H1 (cell line): Measurements from ENCODE around the gene PTMS. TPM values are rescaled to one million over a fixed set of nuclear protein-coding genes. Genes with fewer than 3 reads are reported as not detected.

Experiments used
- CTCF ChIA-PET: fragments of 300-600 bp; sonication (Branson Sonifier 250); formaldehyde crosslinking; loops from one replicate; lab custom pipeline; 2021; ENCODE audit not compliant: partially characterized antibody; lab: Charles Lee
- POLR2A ChIA-PET: fragments of 300-600 bp; sonication (Branson Sonifier 250); formaldehyde crosslinking; loops from one replicate; lab custom pipeline; 2021; ENCODE audit warnings: inconsistent platforms; ENCODE audit not compliant: partially characterized antibody; lab: Charles Lee
- DNase-seq, 2 experiments: peaks; one replicate each; pipeline versions ENCODE4 v3.0.0 to v3.0.0-alpha.2; 2010 to 2022; ENCODE audit warnings: low spot score in 2 of 2, low read depth in 1 of 2, mixed read lengths in 1 of 2
- FAIRE-seq: peaks from 2 replicates; lab custom pipeline; 2011; peaks lifted over from hg19 to GRCh38; lab: Jason Lieb, UNC
- H2AFZ ChIP-seq: 2 replicates; pipeline ENCODE4 v1.8.1; 2012; ENCODE audit warnings: low read length, inconsistent platforms
- H2AK5ac ChIP-seq: 2 replicates; pipeline ENCODE4 v1.6.1; 2013; ENCODE audit warnings: low read depth, low read length
- H2BK120ac ChIP-seq: replicated peaks from 2 replicates; pipeline ENCODE3; 2013; ENCODE audit warnings: low read depth, low read length, inconsistent platforms
- H2BK12ac ChIP-seq: 2 replicates; pipeline ENCODE4 v1.6.1; 2013; ENCODE audit warnings: low read depth, low read length
- H2BK15ac ChIP-seq: 2 replicates; pipeline ENCODE4 v1.6.1; 2013; ENCODE audit warnings: low read length
- H2BK20ac ChIP-seq: 2 replicates; pipeline ENCODE4 v1.6.1; 2013; ENCODE audit warnings: low read length
- H2BK5ac ChIP-seq: 2 replicates; pipeline ENCODE4 v1.6.1; 2013; ENCODE audit warnings: low read depth, low read length
- H3K14ac ChIP-seq: 2 replicates; pipeline ENCODE4 v1.6.1; 2013; ENCODE audit warnings: inconsistent platforms; ENCODE audit not compliant: insufficient read length
- H3K18ac ChIP-seq: 2 replicates; pipeline ENCODE4 v1.6.1; 2013; ENCODE audit warnings: low read length; ENCODE audit errors: extremely low read depth
- H3K23ac ChIP-seq: 2 replicates; pipeline ENCODE4 v1.6.1; 2013; ENCODE audit warnings: inconsistent platforms; ENCODE audit not compliant: insufficient read length
- H3K23me2 ChIP-seq: 2 replicates; pipeline ENCODE4 v1.6.1; 2013; ENCODE audit warnings: low read depth, low read length
- H3K27ac ChIP-seq: 2 replicates; pipeline ENCODE4 v1.6.1; 2011; ENCODE audit warnings: low read depth, low read length, inconsistent platforms
- H3K27me3 ChIP-seq, 4 experiments: replicated peaks in 1 of 4; 1 replicate in 1 of 4; 2 replicates in 3 of 4; pipeline versions ENCODE4 v1.6.1 to v1.8.1; 2011 to 2013; ENCODE audit warnings: low read length in 3 of 4, mild to moderate bottlenecking in 3 of 4, inconsistent platforms in 2 of 4, mixed read lengths in 2 of 4, moderate library complexity in 1 of 4; ENCODE audit not compliant: control insufficient read depth in 3 of 4, insufficient read depth in 3 of 4; ENCODE audit errors: extremely low read depth in 1 of 4
- H3K36me3 ChIP-seq, 4 experiments: 2 replicates each; pipeline versions ENCODE4 v1.6.1 to v1.8.1; 2011 to 2013; ENCODE audit warnings: mild to moderate bottlenecking in 4 of 4, low read length in 3 of 4, moderate library complexity in 2 of 4, control low read depth in 1 of 4, inconsistent platforms in 1 of 4; ENCODE audit not compliant: insufficient read depth in 4 of 4, control insufficient read depth in 2 of 4
- H3K4ac ChIP-seq: replicated peaks from 2 replicates; pipeline ENCODE3; 2013; ENCODE audit warnings: low read length, low read depth, mixed read lengths, inconsistent platforms; ENCODE audit not compliant: insufficient read length
- H3K4me1 ChIP-seq, 4 experiments: replicated peaks in 1 of 4; 1 replicate in 1 of 4; 2 replicates in 3 of 4; pipeline versions ENCODE4 v1.6.1 to v1.8.1; 2011 to 2013; ENCODE audit warnings: low read length in 3 of 4, inconsistent platforms in 2 of 4, mixed read lengths in 1 of 4; ENCODE audit not compliant: insufficient read depth in 4 of 4, control insufficient read depth in 3 of 4
- H3K4me2 ChIP-seq, 2 experiments: 2 replicates each; pipeline versions ENCODE4 v1.6.1 to v1.8.1; 2011 to 2013; ENCODE audit warnings: low read depth in 2 of 2, low read length in 2 of 2, control low read depth in 1 of 2, inconsistent platforms in 1 of 2, mild to moderate bottlenecking in 1 of 2; ENCODE audit not compliant: insufficient read depth in 1 of 2
- H3K4me3 ChIP-seq, 4 experiments: fragments of 200-600, 300-600 bp in 1 of 4; sonication (generic), shearing (Covaris generic), sonication (Bioruptor Twin) in 1 of 4; 2 replicates each; pipeline versions ENCODE4 v1.5.1 to v1.8.1; 2011 to 2016; ENCODE audit warnings: low read length in 4 of 4, low read depth in 3 of 4, control low read depth in 2 of 4, inconsistent platforms in 2 of 4, mild to moderate bottlenecking in 2 of 4, mixed read lengths in 1 of 4, moderate library complexity in 1 of 4; ENCODE audit not compliant: insufficient read depth in 2 of 4; ENCODE audit errors: extremely low read depth in 1 of 4
- H3K56ac ChIP-seq: replicated peaks from 2 replicates; pipeline ENCODE3; 2013; ENCODE audit warnings: low read depth, mild to moderate bottlenecking, mixed read lengths, low read length, inconsistent platforms; ENCODE audit not compliant: insufficient read length
- H3K79me1 ChIP-seq: 2 replicates; pipeline ENCODE4 v1.6.1; 2013; ENCODE audit warnings: low read depth, low read length, control low read depth
- H3K79me2 ChIP-seq, 2 experiments: 2 replicates each; pipeline versions ENCODE4 v1.6.1 to v1.8.1; 2012 to 2013; ENCODE audit warnings: low read length in 2 of 2, mild to moderate bottlenecking in 2 of 2, inconsistent platforms in 1 of 2; ENCODE audit not compliant: insufficient read depth in 2 of 2, control insufficient read depth in 1 of 2
- H3K9ac ChIP-seq, 4 experiments: replicated peaks in 1 of 4; 1 replicate in 1 of 4; 2 replicates in 3 of 4; pipeline versions ENCODE4 v1.6.1 to v1.8.1; 2011 to 2013; ENCODE audit warnings: low read depth in 3 of 4, low read length in 3 of 4, control low read depth in 2 of 4, mild to moderate bottlenecking in 2 of 4, moderate library complexity in 2 of 4, inconsistent platforms in 1 of 4; ENCODE audit errors: extremely low read depth in 1 of 4
- H3K9me3 ChIP-seq, 2 experiments: 2 replicates each; pipeline versions ENCODE4 v1.6.1 to v1.8.1; 2012 to 2013; ENCODE audit warnings: mild to moderate bottlenecking in 2 of 2, moderate library complexity in 2 of 2, control low read depth in 1 of 2, inconsistent platforms in 1 of 2, low read depth in 1 of 2, low read length in 1 of 2, mixed read lengths in 1 of 2; ENCODE audit not compliant: insufficient read depth in 2 of 2
- H4K20me1 ChIP-seq, 2 experiments: replicated peaks in 1 of 2; 2 replicates each; pipeline versions ENCODE3 to v1.8.1; 2011 to 2013; ENCODE audit warnings: inconsistent platforms in 2 of 2, low read length in 2 of 2, mild to moderate bottlenecking in 1 of 2; ENCODE audit not compliant: insufficient read depth in 2 of 2, control insufficient read depth in 1 of 2
- H4K5ac ChIP-seq: 2 replicates; pipeline ENCODE4 v1.6.1; 2013; ENCODE audit warnings: low read length, low read depth, mixed read lengths, inconsistent platforms; ENCODE audit not compliant: insufficient read length
- H4K8ac ChIP-seq: 2 replicates; pipeline ENCODE4 v1.8.0; 2013; ENCODE audit warnings: mild to moderate bottlenecking, moderate library complexity, low read length, inconsistent platforms; ENCODE audit not compliant: insufficient read depth; ENCODE audit errors: extremely low read depth
- H4K91ac ChIP-seq: replicated peaks from 2 replicates; pipeline ENCODE3; 2013; ENCODE audit warnings: low read length, mixed read lengths, inconsistent platforms; ENCODE audit not compliant: insufficient read length
- BCL11A ChIP-seq, 2 experiments: IDR thresholded peaks; one replicate each; pipeline ENCODE4 v1.6.1; 2011; ENCODE audit warnings: low read depth in 2 of 2, low read length in 2 of 2, mild to moderate bottlenecking in 2 of 2
- CBX5 ChIP-seq: fragments of 300-800, 300-1000 bp; sonication (generic); IDR thresholded peaks from 2 replicates; pipeline ENCODE4 v1.7.1; 2016; ENCODE audit warnings: antibody characterized with exemption, low read length, low read depth
- EP300 ChIP-seq, 2 experiments: IDR thresholded peaks; 1 replicate in 1 of 2; 2 replicates in 1 of 2; pipeline ENCODE4 v1.6.1; 2011 to 2012; ENCODE audit warnings: low read depth in 2 of 2, low read length in 2 of 2, mild to moderate bottlenecking in 2 of 2, borderline replicate concordance in 1 of 2, inconsistent platforms in 1 of 2, moderate library complexity in 1 of 2
- PHF8 ChIP-seq: fragments of 200-600 bp; sonication (generic); conservative IDR thresholded peaks from 2 replicates; pipeline ENCODE4 v1.7.1; 2012; ENCODE audit warnings: low read depth, mild to moderate bottlenecking, inconsistent platforms, low read length, moderate library complexity
- WGBS, 2 experiments: shearing (Covaris generic) in 1 of 2; methylation state at CpG; one replicate each; pipeline versions ENCODE4 v1.1.6 to v1.1.7; 2013 to 2015; ENCODE audit warnings: low lambda C conversion rate in 2 of 2, mixed read lengths in 2 of 2, inconsistent platforms in 1 of 2, low coverage in 1 of 2, missing lambda C conversion rate in 1 of 2; ENCODE audit not compliant: insufficient replicate concordance in 2 of 2, insufficient coverage in 1 of 2, insufficient read length in 1 of 2; ENCODE audit errors: extremely low coverage in 1 of 2, missing lambda C conversion rate in 1 of 2; 5-methylcytosine and 5-hydroxymethylcytosine counted together
- polyA plus RNA-seq, 7 experiments: library from polyadenylated mRNA; depleted of rRNA in 3 of 7; stranded (reverse) in 5 of 7; unstranded in 2 of 7; fragments of >200 nt in 5 of 7; fragments of 200-250 nt in 2 of 7; gene quantifications; 1 replicate in 5 of 7; 2 replicates in 1 of 7; 4 replicates in 1 of 7; pipeline versions ENCODE4 v1.2.1 to v1.2.3, GENCODE V29; 2011 to 2013; ENCODE audit warnings: missing spikeins in 2 of 7, mixed read lengths in 2 of 7
- total RNA-seq: library from RNA; stranded (reverse); fragmentation: NEBNext Ultra II Directional; extraction: Animal tissue kit (Norgen Biotek cat#: 25700); gene quantifications from 2 replicates; pipeline ENCODE4 v1.2.1, GENCODE V29; 2021
- TF ChIP-seq, protein P1 (sequence below): IDR thresholded peaks from 2 replicates; pipeline ENCODE4 v1.6.1; 2012; ENCODE audit warnings: inconsistent platforms

PTMS gene
- total and polyA plus RNA-seq, 2 of the 8 experiments (the other 6 are each of a cell fraction or from before 2014, with no cell fraction given): 444 to 553 TPM

GRCh38 chr12:6795088-6795487, 28.9 kb downstream of the PTMS start:
- Histone ChIP-seq H4K5ac (no peak overlapping the region), H4K8ac (no peak overlapping the region), H4K91ac (no peak overlapping the region), H3K36me3 (no peaks in the 10 kb centered on the region), H2BK5ac (no peak overlapping the region), H3K23me2 (no peaks in the 10 kb centered on the region), H3K4me1 (peaks cover 0 to 3% (median 0%) of the 10 kb centered on the region in 4 experiments; a peak in 3 of 7 replicates), H3K14ac (no peak overlapping the region), H3K4me3 (no peak overlapping the region), H4K20me1 (no peaks in the 10 kb centered on the region), H2BK12ac (no peak overlapping the region), H3K79me1 (no peaks in the 10 kb centered on the region), H2BK20ac (no peak overlapping the region), H2BK15ac (no peak overlapping the region), H3K23ac (no peak overlapping the region), H3K9me3 (no peaks in the 10 kb centered on the region), H3K4me2 (no peak overlapping the region), H3K9ac (no peak overlapping the region), H3K56ac (no peak overlapping the region), H3K18ac (no peak overlapping the region), H2AFZ (no peak overlapping the region), H2BK120ac (no peak overlapping the region), H3K27ac (no peak overlapping the region), H3K27me3 (0 out of 7 replicates have a peak, but pooled peaks cover 0 to 3% (median 0%) of the 10 kb centered on the region in 4 experiments), H3K4ac (no peak overlapping the region), H3K79me2 (no peaks in the 10 kb centered on the region), H2AK5ac (no peak overlapping the region)
- TF ChIP-seq, protein P1, sequence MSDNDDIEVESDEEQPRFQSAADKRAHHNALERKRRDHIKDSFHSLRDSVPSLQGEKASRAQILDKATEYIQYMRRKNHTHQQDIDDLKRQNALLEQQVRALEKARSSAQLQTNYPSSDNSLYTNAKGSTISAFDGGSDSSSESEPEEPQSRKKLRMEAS: no peak
- TF ChIP-seq CBX5 (no peak), BCL11A (IDR thresholded peaks at IDR 0.05; ENCODE audit: low read depth in 2 of 2, low read length in 2 of 2) (no peak), PHF8 (no peak), EP300 (IDR thresholded peaks at IDR 0.05; ENCODE audit: borderline replicate concordance in 1 of 2, low read depth in 2 of 2, low read length in 2 of 2) (no peak)
- no peak for DNase-seq
- no peak for FAIRE-seq
- WGBS, 2 experiments: 95% methylated on average over 2 of the region's 2 CpGs; no CpG with 5 or more reads in 1 of the 2 experiments
- CTCF ChIA-PET: interaction anchor here (1.1 to 5.5 kb wide), 5 partner anchors 13 to 41 kb away, joined by 4 to 32 read pairs (median 7); partner anchors contain the start of gene MLF2
- POLR2A ChIA-PET: interaction anchor here (1.4 kb wide), 1 partner anchor 26 kb away, joined by 5 read pairs; the partner anchor contains the start of gene GPR162
